AG04450 (cell line): ENCODE measurements around the gene RASL10B. TPM values are rescaled to one million over a fixed set of nuclear protein-coding genes. Genes with fewer than 3 reads are reported as not detected.

Experiments used
- CTCF ChIA-PET: fragments of 300-600, 350-600 bp; formaldehyde crosslinking; extraction: SDS; loops from one replicate; lab custom pipeline; 2022; ENCODE audit warnings: antibody characterized with exemption, inconsistent platforms; lab: Charles Lee
- POLR2A ChIA-PET: fragments of 350-600 bp; formaldehyde crosslinking; extraction: SDS; loops from one replicate; lab custom pipeline; 2021; ENCODE audit warnings: antibody characterized with exemption, inconsistent platforms; lab: Yijun Ruan, JAX
- DNase-seq: peaks from one replicate; pipeline ENCODE4 v3.0.0-alpha.2; 2011; ENCODE audit warnings: low read depth, low spot score
- H3K27ac ChIP-seq: one replicate; pipeline ENCODE4 v1.5.1; 2012; ENCODE audit warnings: low read depth, low read length, control low read depth
- H3K27me3 ChIP-seq: one replicate; pipeline ENCODE4 v1.6.0; 2012; ENCODE audit warnings: low read length; ENCODE audit not compliant: control insufficient read depth, insufficient read depth
- H3K4me3 ChIP-seq: 2 replicates; pipeline ENCODE4 v1.5.1; 2011; ENCODE audit warnings: mild to moderate bottlenecking, low read depth, low read length, control low read depth
- H3K9me3 ChIP-seq: 2 replicates; pipeline ENCODE4 v1.5.1; 2012; ENCODE audit warnings: low read length; ENCODE audit not compliant: control insufficient read depth, insufficient read depth
- polyA plus RNA-seq: library from polyadenylated mRNA; depleted of rRNA; stranded (reverse); fragments of >200 nt; gene quantifications from 2 replicates; pipeline ENCODE4 v1.2.3, GENCODE V29; 2011
- TF ChIP-seq, protein P1 (sequence below): IDR thresholded peaks from 2 replicates; pipeline ENCODE4 v1.5.1; 2011; ENCODE audit warnings: low read depth, low read length, control low read depth, inconsistent platforms

Gene RASL10B
- polyA plus RNA-seq, 1 experiment, result 3.3 TPM

- no peaks in the 10 kb centered on the region for H3K27me3 ChIP-seq
- no peak overlapping the region for H3K27ac ChIP-seq
- ChIA-PET CTCF (interaction anchor here (2.4 to 3.8 kb wide), 2 partner anchors 22 to 112 kb away, joined by 7 to 13 read pairs; no protein-coding TSS in a partner anchor), POLR2A (no interaction called here)
- H3K9me3 ChIP-seq, result no peaks in the 10 kb centered on the region
- no peak overlapping the region for H3K4me3 ChIP-seq
- no peak for DNase-seq
- TF ChIP-seq, protein P1, sequence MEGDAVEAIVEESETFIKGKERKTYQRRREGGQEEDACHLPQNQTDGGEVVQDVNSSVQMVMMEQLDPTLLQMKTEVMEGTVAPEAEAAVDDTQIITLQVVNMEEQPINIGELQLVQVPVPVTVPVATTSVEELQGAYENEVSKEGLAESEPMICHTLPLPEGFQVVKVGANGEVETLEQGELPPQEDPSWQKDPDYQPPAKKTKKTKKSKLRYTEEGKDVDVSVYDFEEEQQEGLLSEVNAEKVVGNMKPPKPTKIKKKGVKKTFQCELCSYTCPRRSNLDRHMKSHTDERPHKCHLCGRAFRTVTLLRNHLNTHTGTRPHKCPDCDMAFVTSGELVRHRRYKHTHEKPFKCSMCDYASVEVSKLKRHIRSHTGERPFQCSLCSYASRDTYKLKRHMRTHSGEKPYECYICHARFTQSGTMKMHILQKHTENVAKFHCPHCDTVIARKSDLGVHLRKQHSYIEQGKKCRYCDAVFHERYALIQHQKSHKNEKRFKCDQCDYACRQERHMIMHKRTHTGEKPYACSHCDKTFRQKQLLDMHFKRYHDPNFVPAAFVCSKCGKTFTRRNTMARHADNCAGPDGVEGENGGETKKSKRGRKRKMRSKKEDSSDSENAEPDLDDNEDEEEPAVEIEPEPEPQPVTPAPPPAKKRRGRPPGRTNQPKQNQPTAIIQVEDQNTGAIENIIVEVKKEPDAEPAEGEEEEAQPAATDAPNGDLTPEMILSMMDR, result no peak
Measured at GRCh38 chr17:35725058-35725457, 6.4 kb upstream of the RASL10B start.

GRCh38 chr17:35725802-35726126 is 5.7 kb upstream of the RASL10B start:
- Histone ChIP-seq H3K4me3 (no peak overlapping the region), H3K27ac (peak overlapping the region; percentile 70), H3K27me3 (no peaks in the 10 kb centered on the region), H3K9me3 (no peaks in the 10 kb centered on the region)
- TF ChIP-seq, protein P1, result no peak
- CTCF ChIA-PET, result interaction anchor here (0.7 to 3.8 kb wide), 3 partner anchors 22 to 113 kb away, joined by 3 to 15 read pairs (median 13); no protein-coding TSS in a partner anchor
- POLR2A ChIA-PET, result interaction anchor here (1.5 kb wide), 1 partner anchor 8 kb away, joined by 6 read pairs; no protein-coding TSS in a partner anchor
- DNase-seq, result no peak

DNA sequence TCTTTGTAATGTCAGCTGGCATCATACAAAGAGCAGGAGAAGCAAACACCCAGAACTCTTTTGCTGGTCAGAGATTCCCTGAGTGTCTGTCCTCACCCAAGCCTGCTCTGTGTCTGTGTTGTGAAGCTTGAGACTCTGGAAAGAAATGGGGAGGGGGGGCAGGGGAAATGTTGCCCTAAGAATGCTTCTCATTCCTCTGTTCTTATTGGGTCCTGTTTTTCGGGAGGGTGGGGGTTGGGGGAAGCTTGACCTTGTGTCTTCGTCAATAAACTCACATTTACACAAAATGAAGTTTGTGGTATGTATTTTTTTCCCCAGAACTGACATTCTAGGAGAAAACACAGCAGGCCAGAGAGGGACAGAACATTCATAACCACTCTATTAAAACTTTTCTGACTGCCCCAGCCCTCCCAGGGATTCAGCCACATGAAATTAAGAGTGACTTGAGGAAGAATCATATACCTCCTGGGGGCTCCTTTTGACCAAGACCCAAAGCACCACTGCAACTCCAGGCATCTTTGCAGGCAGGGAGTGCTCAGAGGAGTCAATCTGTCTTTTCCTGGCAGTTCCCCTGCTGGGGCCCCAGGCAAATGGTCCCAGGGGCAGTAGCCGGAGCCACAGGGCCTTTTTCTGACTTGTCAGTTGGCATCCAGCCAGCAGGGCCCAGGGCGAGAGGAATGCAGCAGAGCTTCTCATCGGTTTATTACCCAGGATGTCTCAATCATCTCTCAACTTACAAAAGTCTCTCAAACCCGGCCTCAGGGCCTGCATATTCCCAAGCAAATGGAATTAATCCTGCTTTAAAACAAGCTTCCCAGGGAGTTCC is 5.1 kb upstream of the RASL10B start:
- Histone ChIP-seq H3K27ac (peak overlapping the region; percentile 70), H3K27me3 (no peaks in the 10 kb centered on the region), H3K9me3 (no peaks in the 10 kb centered on the region), H3K4me3 (no peak overlapping the region)
- DNase-seq, result peak; percentile 72
- TF ChIP-seq, protein P1, result no peak
- ChIA-PET POLR2A (interaction anchor here (1.0 to 1.5 kb wide), 2 partner anchors 9 to 83 kb away, joined by 4 to 6 read pairs; partner anchors contain the start of gene TAF15), CTCF (interaction anchor here (0.7 to 3.8 kb wide), 3 partner anchors 21 to 113 kb away, joined by 3 to 15 read pairs (median 13); no protein-coding TSS in a partner anchor)

- POLR2A ChIA-PET, result interaction anchor here (1.0 to 1.5 kb wide), 2 partner anchors 10 to 82 kb away, joined by 4 to 6 read pairs; partner anchors contain the start of gene TAF15
- CTCF ChIA-PET, result interaction anchor here (0.8 to 3.8 kb wide), 3 partner anchors 20 to 114 kb away, joined by 3 to 15 read pairs (median 13); no protein-coding TSS in a partner anchor
- H3K9me3 ChIP-seq, result no peaks in the 10 kb centered on the region; the same call in 1 of the 2 replicates
- peak overlapping the region; percentile 70 for H3K27ac ChIP-seq
- no peaks in the 10 kb centered on the region for H3K27me3 ChIP-seq
- H3K4me3 ChIP-seq, result no peak overlapping the region
- no peak for DNase-seq
- TF ChIP-seq, protein P1, result no peak
Measured at GRCh38 chr17:35726953-35727460, 4.4 kb upstream of the RASL10B start.
